ENCODE data around the gene FKBP10. TPM values are rescaled to one million over a fixed set of nuclear protein-coding genes. Genes with fewer than 3 reads are reported as not detected.
"Not testable (repeated sequence)": the region's sequence is repeated elsewhere in the genome, so short reads cannot be mapped to it uniquely, and the experiment has no call there.

FKBP10 gene, protein sequence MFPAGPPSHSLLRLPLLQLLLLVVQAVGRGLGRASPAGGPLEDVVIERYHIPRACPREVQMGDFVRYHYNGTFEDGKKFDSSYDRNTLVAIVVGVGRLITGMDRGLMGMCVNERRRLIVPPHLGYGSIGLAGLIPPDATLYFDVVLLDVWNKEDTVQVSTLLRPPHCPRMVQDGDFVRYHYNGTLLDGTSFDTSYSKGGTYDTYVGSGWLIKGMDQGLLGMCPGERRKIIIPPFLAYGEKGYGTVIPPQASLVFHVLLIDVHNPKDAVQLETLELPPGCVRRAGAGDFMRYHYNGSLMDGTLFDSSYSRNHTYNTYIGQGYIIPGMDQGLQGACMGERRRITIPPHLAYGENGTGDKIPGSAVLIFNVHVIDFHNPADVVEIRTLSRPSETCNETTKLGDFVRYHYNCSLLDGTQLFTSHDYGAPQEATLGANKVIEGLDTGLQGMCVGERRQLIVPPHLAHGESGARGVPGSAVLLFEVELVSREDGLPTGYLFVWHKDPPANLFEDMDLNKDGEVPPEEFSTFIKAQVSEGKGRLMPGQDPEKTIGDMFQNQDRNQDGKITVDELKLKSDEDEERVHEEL
- 100 to 1,000 TPM; 123 to 139 (median 125) TPM for polyA plus RNA-seq (ENCODE audit: insufficient read length in 3 of 3)

DNA sequence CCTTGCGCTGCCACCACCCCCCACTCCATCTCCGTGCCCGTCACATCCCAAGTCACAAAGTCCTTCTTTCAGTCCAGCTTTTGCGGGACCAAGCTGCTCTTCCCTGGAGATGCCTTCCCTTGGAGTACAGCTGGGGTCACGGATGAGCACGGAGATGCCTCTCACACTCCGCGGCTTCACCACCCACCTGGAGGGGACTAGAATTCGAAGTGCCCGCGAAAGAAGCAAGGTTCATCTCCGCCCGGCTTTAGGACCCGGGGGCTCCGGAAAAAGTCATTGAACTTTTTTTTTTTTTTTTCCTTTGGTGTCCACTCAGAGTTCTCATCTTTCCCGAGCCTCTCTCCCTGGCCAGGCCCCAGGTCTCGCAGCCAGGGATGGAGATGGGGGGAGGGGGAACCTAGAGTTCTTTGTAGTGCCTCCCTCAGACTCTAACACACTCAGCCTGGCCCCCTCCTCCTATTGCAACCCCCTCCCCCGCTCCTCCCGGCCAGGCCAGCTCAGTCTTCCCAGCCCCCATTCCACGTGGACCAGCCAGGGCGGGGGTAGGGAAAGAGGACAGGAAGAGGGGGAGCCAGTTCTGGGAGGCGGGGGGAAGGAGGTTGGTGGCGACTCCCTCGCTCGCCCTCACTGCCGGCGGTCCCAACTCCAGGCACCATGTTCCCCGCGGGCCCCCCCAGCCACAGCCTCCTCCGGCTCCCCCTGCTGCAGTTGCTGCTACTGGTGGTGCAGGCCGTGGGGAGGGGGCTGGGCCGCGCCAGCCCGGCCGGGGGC, at the start of gene FKBP10:
Gene FKBP10 (plus strand): TSS at position 624 of the 771 bp plus-strand sequence. CDS start 31 bp downstream, at position 655.
- peak in 2 of 3 donors; percentile 84 to 87 for DNase-seq (ENCODE audit: low read depth in 3 of 3, low spot score in 2 of 3)

DNA sequence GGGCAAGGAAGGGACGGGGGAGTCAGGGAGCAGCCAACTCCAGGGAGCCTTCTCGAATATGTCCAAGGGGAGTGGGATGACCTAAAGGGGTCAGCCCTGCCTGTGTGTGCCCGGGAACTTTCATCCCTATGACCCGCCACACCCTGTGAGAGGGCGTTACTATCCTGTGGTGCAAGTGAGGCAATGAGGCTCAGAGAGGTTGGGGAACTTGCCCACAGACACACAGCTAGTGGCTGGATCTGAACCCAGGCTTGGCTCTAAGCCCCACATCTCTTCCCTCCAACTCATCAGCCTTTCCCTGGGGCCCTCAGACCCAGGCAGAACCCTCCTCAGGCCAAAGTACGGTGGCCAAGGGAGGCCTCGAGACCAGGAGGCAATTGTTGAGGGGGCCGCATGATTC, 49.5 kb upstream of the FKBP10 start:
- DNase-seq (ENCODE audit: low read depth in 3 of 3, low spot score in 2 of 3), result no peak

DNA sequence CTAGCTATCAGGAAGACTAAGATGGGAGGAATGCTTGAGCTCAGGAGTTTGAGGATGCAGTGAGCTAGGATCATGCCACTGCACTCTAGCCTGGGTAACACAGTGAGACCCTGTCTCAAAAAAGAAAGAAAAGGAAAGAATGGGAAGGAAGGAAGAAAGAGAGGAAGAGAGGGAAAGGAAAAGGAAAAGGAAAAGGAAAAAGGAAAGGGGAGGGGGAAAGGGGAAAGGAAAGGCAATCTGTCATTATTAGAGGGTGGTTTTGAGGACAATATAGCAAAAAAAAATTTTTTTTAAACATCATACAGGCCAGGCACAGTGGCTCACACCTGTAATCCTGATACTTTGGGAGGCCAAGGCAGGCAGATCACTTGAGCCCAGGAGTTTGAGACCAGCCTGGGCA, 46.7 kb upstream of the FKBP10 start:
- no peak for DNase-seq (ENCODE audit: low read depth in 3 of 3, low spot score in 2 of 3)

DNA sequence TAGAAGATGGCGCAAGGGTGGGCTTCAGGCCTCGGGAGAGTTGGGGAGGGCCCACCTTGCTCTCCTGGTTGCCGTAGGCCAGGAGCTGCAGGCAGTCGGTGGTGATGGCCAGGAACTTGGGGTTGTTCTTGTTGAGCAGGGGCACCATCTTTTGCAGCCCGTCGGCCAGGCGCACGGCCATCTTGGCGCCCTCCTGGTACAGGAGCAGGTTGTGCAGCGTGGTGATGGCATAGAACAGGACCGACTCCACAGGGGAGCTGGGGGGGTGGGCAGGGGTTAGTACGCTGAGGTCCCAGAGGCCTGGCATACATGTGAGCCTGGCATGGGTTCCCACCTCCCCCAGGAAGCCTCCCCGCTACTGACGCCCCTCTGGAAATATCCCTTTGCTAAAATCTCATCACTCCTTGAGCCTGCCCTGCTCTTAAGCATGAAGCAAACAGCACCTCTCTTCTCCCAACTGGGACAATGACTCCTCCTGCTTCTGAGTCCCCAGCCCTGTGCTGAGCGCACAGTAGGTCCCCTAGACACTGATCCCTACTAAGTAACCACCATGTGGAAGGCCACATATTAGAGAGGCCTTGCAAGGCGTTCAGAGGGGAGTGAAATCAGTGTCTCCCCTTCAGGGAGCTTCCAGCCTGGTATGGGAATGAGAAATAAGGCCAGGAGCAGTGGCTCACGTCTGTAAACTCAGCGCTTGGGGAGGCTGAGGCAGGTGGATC, 45.3 kb upstream of the FKBP10 start:
- DNase-seq (ENCODE audit: low read depth in 3 of 3, low spot score in 2 of 3), result no peak

DNA sequence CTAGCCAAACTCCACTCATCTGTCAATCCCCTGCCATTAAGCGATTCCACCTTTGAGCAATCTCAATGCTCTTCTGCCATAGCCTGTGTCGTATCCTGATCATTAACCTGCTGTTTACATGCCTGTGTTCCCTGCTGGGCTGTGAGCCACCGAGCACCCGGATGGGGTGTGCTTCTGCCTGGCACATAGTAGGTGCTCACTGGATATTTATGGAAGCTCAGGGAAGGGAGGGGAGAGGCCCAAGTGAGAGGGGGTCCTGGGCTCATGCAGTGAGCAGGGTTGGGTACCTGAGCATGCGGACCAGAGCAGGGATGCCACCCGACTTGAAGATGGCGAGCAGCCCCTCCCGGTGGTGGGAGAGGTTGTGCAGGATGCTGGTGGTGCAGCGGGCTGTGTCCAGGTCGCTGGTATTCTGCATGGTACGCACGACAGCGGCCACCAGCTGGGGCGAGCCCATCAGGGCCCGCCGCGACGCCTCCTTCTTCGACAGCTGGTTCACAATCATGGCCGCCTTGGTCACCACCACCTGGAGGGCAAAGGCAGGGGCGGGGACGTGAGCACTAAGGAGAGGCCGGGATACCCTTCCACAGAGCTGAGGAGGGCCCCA, 44.0 kb upstream of the FKBP10 start:
- DNase-seq (ENCODE audit: low read depth in 3 of 3, low spot score in 2 of 3), result no peak

DNA sequence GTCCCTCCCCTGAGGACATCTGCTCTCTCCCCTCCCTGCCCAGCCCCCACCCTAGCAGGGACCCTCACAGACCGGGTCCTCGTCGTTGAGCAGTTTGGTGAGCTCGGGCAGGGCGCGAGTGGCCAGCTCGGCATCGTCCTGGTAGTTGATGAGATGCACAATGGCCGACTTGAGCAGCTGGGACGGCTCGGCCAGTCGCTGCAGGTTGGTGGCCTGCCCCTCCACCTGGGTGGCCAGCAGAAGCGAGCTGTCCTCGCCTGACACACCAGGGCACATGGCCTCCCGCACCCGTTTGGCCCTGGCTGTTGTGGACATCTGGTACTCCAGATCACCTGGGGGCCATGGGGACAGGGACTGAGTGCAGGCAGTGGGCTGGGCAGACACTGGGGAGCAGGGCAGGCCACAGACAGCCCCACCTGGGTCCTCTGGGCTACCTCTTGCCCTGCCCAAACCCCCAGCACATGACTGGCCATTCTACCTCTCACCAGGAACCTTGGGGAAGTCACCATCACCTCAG, 43.4 kb upstream of the FKBP10 start:
- no peak for DNase-seq (ENCODE audit: low read depth in 3 of 3, low spot score in 2 of 3)

DNA sequence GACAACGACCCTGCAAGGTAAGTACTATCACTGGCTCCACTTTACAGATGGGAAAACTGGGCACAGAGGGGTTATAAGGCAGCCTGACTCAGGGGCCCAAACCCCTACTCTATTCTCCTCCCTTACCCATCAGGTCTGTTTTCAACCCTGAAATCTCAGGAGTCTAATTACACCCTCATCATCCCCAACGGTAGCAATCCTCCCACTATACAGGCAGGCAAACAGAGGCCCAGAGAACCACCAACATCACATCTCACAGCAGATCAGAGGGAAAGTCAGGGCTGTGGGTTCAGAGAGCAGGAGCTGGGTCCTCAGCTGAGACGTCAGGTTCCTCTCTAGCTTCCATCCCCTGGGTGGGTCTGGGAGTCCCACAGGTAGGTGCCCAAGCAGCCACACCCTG, 42.8 kb upstream of the FKBP10 start:
- no peak for DNase-seq (ENCODE audit: low read depth in 3 of 3, low spot score in 2 of 3)

DNA sequence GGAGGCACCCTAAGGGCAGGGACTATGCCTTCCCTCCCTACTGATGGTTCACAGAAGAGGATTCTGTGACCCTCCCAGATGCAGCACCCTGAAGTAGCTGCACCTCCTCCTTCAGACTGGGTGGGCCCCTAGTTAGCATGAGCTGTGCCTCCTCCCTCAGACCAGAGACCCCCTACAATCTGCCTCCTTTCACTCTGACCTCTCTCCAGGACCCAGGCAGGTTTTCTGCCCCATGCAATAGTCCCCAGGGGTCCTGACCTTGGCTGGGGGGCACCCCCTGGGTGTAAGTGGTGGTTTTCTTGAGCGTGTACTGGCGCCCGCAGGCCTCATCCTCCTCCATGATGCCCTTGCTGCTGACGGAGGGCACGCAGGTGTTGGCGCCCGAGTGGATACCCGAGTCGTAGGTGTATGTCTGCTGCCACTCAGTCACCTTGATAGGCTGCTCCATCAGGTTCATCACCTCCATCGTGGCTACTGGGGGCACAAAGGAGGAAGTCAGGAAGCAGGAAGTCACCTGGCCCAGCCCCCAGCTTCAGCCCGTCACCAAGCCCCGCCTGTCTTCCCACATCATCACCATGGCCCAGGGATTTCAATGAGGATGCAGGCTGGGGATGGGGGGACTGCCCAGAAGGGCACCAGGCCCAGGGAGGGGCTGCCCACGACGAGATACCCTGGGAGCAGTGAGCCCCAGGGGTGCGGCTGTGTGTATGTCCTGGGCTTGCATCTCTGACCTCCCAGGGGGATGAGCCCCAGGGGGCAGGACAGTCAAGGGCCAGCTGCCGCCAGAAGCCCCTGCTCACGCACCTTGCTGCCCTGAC, 41.2 kb upstream of the FKBP10 start:
- DNase-seq (ENCODE audit: low read depth in 3 of 3, low spot score in 2 of 3), result no peak

DNA sequence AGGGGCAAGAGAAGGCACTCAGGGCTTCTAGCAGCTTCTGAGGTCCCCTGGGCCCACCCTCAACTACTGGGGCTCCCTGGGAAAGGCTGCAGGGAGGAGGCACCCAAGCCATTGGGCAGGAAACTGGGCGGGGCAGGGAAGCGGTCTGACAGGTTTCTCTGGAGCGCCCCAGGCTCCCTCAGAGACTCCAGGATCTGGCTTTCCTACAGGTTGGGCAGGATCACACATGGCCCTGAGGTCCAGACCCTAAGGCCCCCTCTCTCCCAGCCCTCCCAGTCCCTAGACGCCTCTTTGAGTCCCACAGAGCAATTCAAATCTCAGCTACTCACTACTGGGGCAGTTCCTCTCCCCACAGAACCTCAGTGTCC, 40.6 kb upstream of the FKBP10 start:
- DNase-seq (ENCODE audit: low read depth in 3 of 3, low spot score in 2 of 3), result no peak

DNA sequence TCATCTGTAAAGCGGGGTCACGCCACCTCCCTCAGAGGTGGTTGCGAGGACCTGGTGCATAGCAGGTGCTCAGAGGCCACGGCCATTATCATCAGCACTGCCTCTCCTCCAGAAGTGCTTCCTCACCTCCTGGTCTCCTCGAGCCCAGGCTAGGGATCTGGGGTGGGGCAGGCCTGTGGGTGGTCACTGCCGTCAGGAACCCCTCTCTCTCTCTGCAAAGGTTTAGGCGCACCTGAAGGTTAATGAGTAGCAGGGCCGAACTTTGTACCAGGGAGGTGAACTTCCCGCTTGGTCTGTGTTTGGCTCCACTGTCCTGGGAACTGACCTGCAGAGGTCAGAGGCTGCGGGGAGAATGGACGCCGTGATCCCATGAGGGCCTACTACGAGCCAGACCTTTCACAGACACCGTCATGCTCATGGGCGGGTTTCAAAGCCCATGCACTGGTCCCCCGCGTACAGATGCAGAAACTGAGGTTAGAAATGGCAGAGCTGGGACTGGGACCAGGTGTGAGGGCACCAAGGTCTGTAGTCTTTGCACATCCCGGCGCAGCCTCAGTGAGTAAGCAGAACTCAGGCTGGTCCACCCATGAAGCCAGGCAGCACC, 40.1 kb upstream of the FKBP10 start:
- no peak for DNase-seq (ENCODE audit: low read depth in 3 of 3, low spot score in 2 of 3)

DNA sequence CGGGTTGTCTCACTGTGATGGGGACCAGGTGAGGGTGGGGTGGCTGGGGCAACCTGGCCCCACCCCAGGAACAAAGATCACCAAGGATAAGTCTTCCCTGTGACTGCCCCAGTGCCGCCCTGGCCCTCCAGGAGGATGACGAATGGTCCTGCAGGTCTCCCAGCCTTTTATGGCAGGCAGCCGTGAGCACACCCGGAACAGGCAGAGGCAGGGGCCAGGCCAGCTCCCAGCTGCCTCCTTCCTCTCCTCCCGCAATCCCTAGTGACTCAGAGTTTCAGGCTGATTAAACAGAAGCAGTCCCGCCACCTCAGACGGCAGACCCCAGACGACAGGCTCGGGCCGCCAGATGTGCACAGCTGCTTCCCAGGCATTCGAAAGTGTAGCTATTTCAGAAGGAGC, 39.6 kb upstream of the FKBP10 start:
- DNase-seq (ENCODE audit: low read depth in 3 of 3, low spot score in 2 of 3), result peak in 1 of 3 donors; percentile 61

DNA sequence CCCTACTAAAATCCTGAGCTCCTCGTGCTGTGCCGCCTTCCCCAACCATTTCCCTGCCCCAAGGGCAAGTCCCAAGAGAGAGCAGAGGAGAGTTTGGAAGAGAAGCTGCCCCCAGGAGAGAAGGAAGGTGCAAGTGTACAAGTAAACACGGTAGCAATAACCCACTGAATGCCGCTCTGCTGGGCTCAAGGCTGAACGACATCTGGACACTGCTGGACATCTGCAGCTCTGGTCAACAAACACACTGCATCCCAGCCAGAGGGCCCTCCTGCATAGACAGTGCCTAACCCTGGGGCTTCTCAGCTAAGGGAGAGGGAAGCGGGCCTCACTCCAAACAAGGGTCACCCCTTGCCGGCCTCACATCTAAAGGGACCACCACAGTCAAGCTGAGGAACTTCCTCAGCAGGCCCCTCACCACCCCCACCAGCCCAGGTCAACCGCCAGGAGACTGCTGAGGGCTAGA, 39.0 kb upstream of the FKBP10 start:
- DNase-seq (ENCODE audit: low read depth in 3 of 3, low spot score in 2 of 3), result no peak

DNA sequence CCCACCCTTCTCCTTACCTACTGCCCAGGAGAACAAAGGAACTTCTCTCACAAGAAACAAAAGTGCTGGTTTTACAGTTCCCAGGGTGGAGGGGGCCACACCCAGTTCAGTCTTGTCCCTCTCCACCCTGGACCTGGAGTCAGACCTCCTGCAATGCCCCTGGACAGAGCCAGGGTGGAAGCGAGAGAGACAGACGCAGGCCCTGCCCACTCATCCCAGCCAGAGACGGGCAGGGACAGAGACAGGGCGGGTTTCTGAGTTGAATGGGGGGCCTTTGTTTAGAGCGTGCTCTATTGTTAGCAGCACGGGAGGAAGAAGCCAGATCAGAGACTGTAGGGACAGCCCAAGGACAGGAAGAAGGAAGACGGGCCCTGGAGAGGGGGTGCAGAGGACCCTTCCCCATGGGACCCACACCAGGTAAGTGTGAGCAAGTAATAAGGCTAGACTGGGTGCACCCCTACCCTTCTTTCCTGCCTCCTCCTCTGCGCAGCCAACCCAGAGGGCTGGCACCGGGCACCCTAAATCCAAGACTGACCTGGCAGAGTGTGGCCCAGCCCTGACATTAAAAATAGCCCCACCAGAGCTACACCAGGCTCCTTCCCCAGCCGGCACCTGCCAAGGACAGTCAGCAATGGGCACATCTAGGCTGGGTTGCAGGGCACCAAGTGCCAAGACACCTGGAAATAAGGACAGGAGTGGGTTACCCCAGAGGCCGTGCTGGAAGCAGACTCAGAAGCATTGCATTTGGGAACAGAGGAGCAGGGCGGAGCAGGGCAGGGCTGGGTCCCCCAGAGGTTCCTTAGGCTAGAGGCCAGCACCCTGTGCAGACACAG, 37.2 kb upstream of the FKBP10 start:
- DNase-seq (ENCODE audit: low read depth in 3 of 3, low spot score in 2 of 3), result no peak

DNA sequence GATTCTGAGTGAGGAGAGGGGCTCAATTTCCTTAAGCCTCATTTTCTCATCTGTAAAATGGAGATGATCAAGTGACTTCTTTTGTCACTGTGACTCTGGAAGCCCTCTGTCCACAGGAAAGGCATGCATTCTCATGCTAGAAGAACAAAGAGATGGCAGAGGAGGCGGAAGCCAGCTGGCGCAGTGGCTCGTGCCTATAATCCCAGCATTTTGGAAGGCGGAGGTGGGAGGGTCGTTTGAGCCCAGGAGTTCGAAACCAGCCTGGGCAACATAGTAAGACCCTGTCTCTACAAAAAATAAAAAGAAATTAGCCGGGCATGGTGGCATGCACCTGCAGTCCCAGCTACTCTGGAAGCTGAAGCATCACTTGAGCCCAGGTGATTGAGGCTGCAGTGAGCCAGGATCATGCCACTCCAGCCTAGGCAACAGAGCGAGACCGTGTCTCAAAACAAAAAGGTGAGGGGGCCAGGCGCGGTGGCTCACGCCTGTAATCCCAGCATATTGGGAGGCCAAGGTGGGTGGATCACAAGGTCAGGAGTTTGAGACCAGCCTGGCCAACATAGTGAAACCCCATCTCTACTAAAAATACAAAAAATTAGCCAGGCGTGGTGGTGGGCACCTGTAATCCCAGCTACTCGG, 36.4 kb upstream of the FKBP10 start:
- not testable (repeated sequence) for DNase-seq (ENCODE audit: low read depth in 3 of 3, low spot score in 2 of 3)

DNA sequence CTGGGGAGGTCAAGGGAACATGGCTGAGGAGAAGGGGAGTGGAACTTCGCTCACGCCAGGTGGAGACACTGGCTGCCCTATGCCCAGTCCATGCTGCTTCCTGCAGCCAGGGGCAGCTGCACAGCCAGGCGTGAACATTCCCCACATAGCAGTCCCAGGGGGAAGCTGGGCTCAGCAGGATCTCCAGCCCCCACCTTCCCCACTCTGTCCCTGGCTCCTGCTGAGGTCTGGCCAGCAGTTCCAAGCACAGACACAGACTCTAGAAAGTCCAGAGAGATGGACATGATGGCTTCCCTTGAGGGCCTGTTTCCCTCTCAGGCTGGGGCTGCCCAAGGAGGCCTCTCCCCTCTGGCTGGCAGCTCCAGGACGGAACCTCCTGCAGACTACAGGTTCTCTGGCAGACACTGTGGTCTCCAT, 35.6 kb upstream of the FKBP10 start:
- DNase-seq (ENCODE audit: low read depth in 3 of 3, low spot score in 2 of 3), result peak in 1 of 3 donors; percentile 67

DNA sequence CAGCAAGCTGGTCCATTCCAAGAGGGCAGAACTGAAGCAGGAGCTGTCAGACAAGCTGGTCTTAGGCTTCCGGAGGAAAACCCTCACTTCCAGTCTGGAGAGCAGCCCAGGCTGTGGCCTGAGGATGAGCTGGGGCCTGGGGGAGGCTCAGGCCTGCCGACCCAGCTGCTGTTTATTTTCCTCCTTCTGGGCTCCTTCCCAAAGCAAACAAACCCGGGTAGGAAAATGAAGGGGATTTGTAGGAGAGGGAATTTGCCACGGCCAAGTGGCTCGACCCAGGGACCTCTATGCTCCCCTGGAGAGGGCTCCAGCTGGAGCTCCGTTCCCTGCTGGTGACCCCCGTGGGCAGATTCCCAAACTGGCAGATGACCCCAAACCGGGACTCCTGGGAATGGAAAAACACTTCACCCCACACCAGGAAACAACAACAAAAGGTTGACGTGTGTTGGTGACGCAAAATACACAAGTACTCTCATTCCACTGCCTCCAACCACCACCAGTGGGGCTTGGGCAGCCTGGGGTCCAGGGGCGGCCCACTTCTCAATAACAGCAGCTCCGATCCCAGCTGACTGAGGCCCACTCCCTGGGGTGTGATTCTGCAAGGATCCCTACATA, 35.1 kb upstream of the FKBP10 start:
- peak in 1 of 3 donors; percentile 77 for DNase-seq (ENCODE audit: low read depth in 3 of 3, low spot score in 2 of 3)

DNA sequence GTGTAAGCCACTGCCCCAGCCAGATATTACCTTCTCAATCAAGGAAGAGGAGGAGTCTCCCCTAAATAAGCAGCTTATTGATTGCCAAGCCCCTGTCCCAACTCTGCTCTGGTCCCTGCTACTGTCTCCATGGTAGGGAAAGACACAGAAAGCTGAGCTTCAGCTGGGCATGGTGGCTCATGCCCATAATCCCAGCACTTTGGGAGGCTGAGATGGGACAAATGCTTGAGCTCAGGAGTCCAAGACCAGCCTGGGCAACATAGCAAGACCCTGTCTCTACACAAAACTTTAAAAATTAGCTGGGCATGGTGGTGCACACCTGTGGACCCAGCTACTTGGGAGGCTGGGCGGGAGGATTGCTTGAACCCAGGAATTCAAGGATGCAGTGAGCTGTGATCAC, 32.9 kb upstream of the FKBP10 start:
- DNase-seq (ENCODE audit: low read depth in 3 of 3, low spot score in 2 of 3), result no peak

Data from right renal cortex interstitium (tissue), 3 donors.